Hepatocyte (in vitro differentiated cells): Measurements from ENCODE around the gene WFDC9.

Experiments
- CTCF ChIP-seq: fragments of 200-600 bp; sonication (generic); IDR thresholded peaks from 2 replicates; pipeline ENCODE4 v1.5.1; 2016; ENCODE audit warnings: antibody characterized with exemption, mild to moderate bottlenecking; ENCODE audit not compliant: poor library complexity
- EZH2phosphoT487 ChIP-seq: fragments of 200-600 bp; sonication (generic); IDR thresholded peaks from one replicate; pipeline ENCODE4 v1.6.1; 2018; ENCODE audit warnings: antibody characterized with exemption, mild to moderate bottlenecking, low read depth, moderate library complexity; ENCODE audit not compliant: unreplicated experiment, severe bottlenecking

- no peak for TF ChIP-seq EZH2phosphoT487
- TF ChIP-seq CTCF, result no peak
Observed at GRCh38 chr20:45649312-45649863, 18.3 kb upstream of the WFDC9 start.
